SK-N-SH treated with all-trans-retinoic acid at 6 μM for 48 hours (cell line): ENCODE results near the gene ZNF512.

Source experiments
- ATAC-seq: fragments of 200-7000 bp; cut with Tn5 transposase; 3 replicates; pipeline ENCODE4 v1.9.1; 2020; ENCODE audit warnings: mild to moderate bottlenecking, moderate library complexity
- ARNTL ChIP-seq: fragments of 450-650 bp; formaldehyde crosslinking; IDR thresholded peaks from 2 replicates; pipeline ENCODE4 v1.5.0; 2020; ENCODE audit warnings: low read depth, mild to moderate bottlenecking, moderate library complexity, borderline replicate concordance
- BACH2 ChIP-seq: fragments of 250-450 bp; sonication (Bioruptor Pico); IDR thresholded peaks from 2 replicates; pipeline ENCODE4 v1.9.0; 2021; ENCODE audit warnings: mild to moderate bottlenecking, borderline replicate concordance
- CSDC2 ChIP-seq: fragments of 250-450 bp; sonication (Bioruptor Pico); IDR thresholded peaks from 2 replicates; pipeline ENCODE4 v1.5.0; 2020; ENCODE audit warnings: mild to moderate bottlenecking, moderate library complexity
- ESRRG ChIP-seq: fragments of 250-450 bp; sonication (Bioruptor Pico); IDR thresholded peaks from 2 replicates; pipeline ENCODE4 v1.6.1; 2021; ENCODE audit warnings: mild to moderate bottlenecking
- GLIS3 ChIP-seq: fragments of 250-450 bp; sonication (Bioruptor Pico); IDR thresholded peaks from 2 replicates; pipeline ENCODE4 v1.5.0; 2020; ENCODE audit warnings: mild to moderate bottlenecking, moderate library complexity
- ISL1 ChIP-seq: fragments of 250-450 bp; sonication (Bioruptor Pico); IDR thresholded peaks from 2 replicates; pipeline ENCODE4 v2.1.2; 2022; ENCODE audit warnings: mild to moderate bottlenecking, moderate library complexity
- OSR1 ChIP-seq: fragments of 250-450 bp; sonication (Bioruptor Pico); IDR thresholded peaks from 2 replicates; pipeline ENCODE4 v1.8.0; 2022; ENCODE audit warnings: moderate library complexity, mild to moderate bottlenecking, inconsistent platforms
- PPARA ChIP-seq: fragments of 250-450 bp; sonication (Bioruptor Pico); IDR thresholded peaks from 2 replicates; pipeline ENCODE4 v1.5.0; 2020; ENCODE audit warnings: mild to moderate bottlenecking, borderline replicate concordance
- RARB ChIP-seq: fragments of 250-450 bp; sonication (Bioruptor Pico); IDR thresholded peaks from 2 replicates; pipeline ENCODE4 v1.8.0; 2021; ENCODE audit warnings: mild to moderate bottlenecking, moderate library complexity
- SNAI2 ChIP-seq: fragments of 250-450 bp; sonication (Bioruptor Pico); IDR thresholded peaks from 2 replicates; pipeline ENCODE4 v1.5.0; 2020; ENCODE audit warnings: mild to moderate bottlenecking, moderate library complexity
- TCF4 ChIP-seq: fragments of 250-450 bp; sonication (Bioruptor Pico); IDR thresholded peaks from 2 replicates; pipeline ENCODE4 v1.8.0; 2021; ENCODE audit warnings: mild to moderate bottlenecking, moderate library complexity, borderline replicate concordance
- TOX ChIP-seq: fragments of 250-450 bp; sonication (Bioruptor Pico); IDR thresholded peaks from 2 replicates; pipeline ENCODE4 v1.8.0; 2021; ENCODE audit warnings: mild to moderate bottlenecking, moderate library complexity, borderline replicate concordance
- ZC3H10 ChIP-seq: fragments of 250-450 bp; sonication (Bioruptor Pico); IDR thresholded peaks from 2 replicates; pipeline ENCODE4 v1.5.1; 2021; ENCODE audit warnings: mild to moderate bottlenecking, moderate library complexity
- ZFP3 ChIP-seq: fragments of 250-450 bp; sonication (Bioruptor Pico); IDR thresholded peaks from 2 replicates; pipeline ENCODE4 v1.5.0; 2020; ENCODE audit warnings: mild to moderate bottlenecking, moderate library complexity
- ZFP30 ChIP-seq: fragments of 450-650 bp; formaldehyde crosslinking; IDR thresholded peaks from 2 replicates; pipeline ENCODE4 v1.5.0; 2022; ENCODE audit warnings: mild to moderate bottlenecking, moderate library complexity
- ZNF565 ChIP-seq: fragments of 450-650 bp; formaldehyde crosslinking; conservative IDR thresholded peaks from 2 replicates; pipeline ENCODE4 v1.5.0; 2020; ENCODE audit warnings: low read depth, mild to moderate bottlenecking, moderate library complexity
- ZNF70 ChIP-seq: fragments of 450-650 bp; formaldehyde crosslinking; IDR thresholded peaks from 2 replicates; pipeline ENCODE4 v1.5.0; 2020; ENCODE audit warnings: mild to moderate bottlenecking, moderate library complexity
- ZNF8 ChIP-seq: fragments of 450-650 bp; formaldehyde crosslinking; IDR thresholded peaks from 2 replicates; pipeline ENCODE4 v1.5.0; 2020; ENCODE audit warnings: mild to moderate bottlenecking, moderate library complexity
- TF ChIP-seq, protein P1 (sequence below): fragments of 250-450 bp; sonication (Bioruptor Pico); IDR thresholded peaks from 2 replicates; pipeline ENCODE4 v1.8.0; 2020; ENCODE audit warnings: mild to moderate bottlenecking, moderate library complexity, borderline replicate concordance
- TF ChIP-seq, protein P2 (sequence below): fragments of 250-450 bp; sonication (Bioruptor Pico); IDR thresholded peaks from 2 replicates; pipeline ENCODE4 v1.8.0; 2021; ENCODE audit warnings: low read depth, mild to moderate bottlenecking, moderate library complexity, borderline replicate concordance
- TF ChIP-seq, protein P3 (sequence below): fragments of 250-450 bp; sonication (Bioruptor Pico); IDR thresholded peaks from 2 replicates; pipeline ENCODE4 v1.5.0; 2020; ENCODE audit warnings: mild to moderate bottlenecking, moderate library complexity
- TF ChIP-seq, protein P4 (sequence below): fragments of 250-450 bp; sonication (Bioruptor Pico); IDR thresholded peaks from 2 replicates; pipeline ENCODE4 v1.5.1; 2021; ENCODE audit warnings: mild to moderate bottlenecking, moderate library complexity
- TF ChIP-seq, protein P5 (sequence below): fragments of 250-450 bp; sonication (Bioruptor Pico); IDR thresholded peaks from 2 replicates; pipeline ENCODE4 v1.5.1; 2020; ENCODE audit warnings: low read depth, mild to moderate bottlenecking, moderate library complexity

Gene ZNF512

DNA sequence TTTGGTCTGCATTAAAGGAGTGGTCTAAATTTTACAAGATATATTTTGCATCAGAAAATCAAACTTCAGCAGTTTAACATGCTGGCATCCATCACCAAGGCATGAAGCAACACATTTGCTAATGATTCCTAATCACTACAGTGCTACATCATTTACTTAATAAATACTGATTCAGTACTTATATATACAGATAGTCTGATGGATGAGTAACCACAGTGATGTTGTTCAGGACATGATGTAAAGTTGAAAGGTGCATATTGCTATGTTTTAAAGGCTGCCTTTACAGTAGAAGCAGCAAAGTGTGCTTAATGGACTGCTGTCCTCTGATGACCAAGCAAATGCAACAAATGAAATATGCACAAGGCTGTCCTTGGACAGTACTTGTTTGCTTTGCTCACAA, 69.5 kb downstream of the ZNF512 start:
- ATAC-seq: no peak
- TF ChIP-seq ZNF565 (CRISPR knock-in tag) (no peak), SNAI2 (CRISPR knock-in tag) (no peak), TCF4 (CRISPR knock-in tag) (no peak), ZFP3 (CRISPR knock-in tag) (no peak), ZNF70 (CRISPR knock-in tag) (no peak), TOX (no peak), OSR1 (CRISPR knock-in tag) (no peak), ARNTL (CRISPR knock-in tag) (no peak), ESRRG (CRISPR knock-in tag) (no peak), BACH2 (CRISPR knock-in tag) (no peak), ZNF8 (no peak), ZFP30 (no peak), RARB (CRISPR knock-in tag) (no peak), ISL1 (CRISPR knock-in tag) (no peak), GLIS3 (CRISPR knock-in tag) (no peak)
- TF ChIP-seq, protein P1, sequence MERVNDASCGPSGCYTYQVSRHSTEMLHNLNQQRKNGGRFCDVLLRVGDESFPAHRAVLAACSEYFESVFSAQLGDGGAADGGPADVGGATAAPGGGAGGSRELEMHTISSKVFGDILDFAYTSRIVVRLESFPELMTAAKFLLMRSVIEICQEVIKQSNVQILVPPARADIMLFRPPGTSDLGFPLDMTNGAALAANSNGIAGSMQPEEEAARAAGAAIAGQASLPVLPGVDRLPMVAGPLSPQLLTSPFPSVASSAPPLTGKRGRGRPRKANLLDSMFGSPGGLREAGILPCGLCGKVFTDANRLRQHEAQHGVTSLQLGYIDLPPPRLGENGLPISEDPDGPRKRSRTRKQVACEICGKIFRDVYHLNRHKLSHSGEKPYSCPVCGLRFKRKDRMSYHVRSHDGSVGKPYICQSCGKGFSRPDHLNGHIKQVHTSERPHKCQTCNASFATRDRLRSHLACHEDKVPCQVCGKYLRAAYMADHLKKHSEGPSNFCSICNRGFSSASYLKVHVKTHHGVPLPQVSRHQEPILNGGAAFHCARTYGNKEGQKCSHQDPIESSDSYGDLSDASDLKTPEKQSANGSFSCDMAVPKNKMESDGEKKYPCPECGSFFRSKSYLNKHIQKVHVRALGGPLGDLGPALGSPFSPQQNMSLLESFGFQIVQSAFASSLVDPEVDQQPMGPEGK (CRISPR knock-in tag): no peak
- TF ChIP-seq, protein P2, sequence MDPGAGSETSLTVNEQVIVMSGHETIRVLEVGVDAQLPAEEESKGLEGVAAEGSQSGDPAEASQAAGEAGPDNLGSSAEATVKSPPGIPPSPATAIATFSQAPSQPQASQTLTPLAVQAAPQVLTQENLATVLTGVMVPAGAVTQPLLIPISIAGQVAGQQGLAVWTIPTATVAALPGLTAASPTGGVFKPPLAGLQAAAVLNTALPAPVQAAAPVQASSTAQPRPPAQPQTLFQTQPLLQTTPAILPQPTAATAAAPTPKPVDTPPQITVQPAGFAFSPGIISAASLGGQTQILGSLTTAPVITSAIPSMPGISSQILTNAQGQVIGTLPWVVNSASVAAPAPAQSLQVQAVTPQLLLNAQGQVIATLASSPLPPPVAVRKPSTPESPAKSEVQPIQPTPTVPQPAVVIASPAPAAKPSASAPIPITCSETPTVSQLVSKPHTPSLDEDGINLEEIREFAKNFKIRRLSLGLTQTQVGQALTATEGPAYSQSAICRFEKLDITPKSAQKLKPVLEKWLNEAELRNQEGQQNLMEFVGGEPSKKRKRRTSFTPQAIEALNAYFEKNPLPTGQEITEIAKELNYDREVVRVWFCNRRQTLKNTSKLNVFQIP: no peak
- TF ChIP-seq, protein P3, sequence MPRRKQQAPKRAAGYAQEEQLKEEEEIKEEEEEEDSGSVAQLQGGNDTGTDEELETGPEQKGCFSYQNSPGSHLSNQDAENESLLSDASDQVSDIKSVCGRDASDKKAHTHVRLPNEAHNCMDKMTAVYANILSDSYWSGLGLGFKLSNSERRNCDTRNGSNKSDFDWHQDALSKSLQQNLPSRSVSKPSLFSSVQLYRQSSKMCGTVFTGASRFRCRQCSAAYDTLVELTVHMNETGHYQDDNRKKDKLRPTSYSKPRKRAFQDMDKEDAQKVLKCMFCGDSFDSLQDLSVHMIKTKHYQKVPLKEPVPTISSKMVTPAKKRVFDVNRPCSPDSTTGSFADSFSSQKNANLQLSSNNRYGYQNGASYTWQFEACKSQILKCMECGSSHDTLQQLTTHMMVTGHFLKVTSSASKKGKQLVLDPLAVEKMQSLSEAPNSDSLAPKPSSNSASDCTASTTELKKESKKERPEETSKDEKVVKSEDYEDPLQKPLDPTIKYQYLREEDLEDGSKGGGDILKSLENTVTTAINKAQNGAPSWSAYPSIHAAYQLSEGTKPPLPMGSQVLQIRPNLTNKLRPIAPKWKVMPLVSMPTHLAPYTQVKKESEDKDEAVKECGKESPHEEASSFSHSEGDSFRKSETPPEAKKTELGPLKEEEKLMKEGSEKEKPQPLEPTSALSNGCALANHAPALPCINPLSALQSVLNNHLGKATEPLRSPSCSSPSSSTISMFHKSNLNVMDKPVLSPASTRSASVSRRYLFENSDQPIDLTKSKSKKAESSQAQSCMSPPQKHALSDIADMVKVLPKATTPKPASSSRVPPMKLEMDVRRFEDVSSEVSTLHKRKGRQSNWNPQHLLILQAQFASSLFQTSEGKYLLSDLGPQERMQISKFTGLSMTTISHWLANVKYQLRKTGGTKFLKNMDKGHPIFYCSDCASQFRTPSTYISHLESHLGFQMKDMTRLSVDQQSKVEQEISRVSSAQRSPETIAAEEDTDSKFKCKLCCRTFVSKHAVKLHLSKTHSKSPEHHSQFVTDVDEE (CRISPR knock-in tag): no peak
- TF ChIP-seq, protein P4, sequence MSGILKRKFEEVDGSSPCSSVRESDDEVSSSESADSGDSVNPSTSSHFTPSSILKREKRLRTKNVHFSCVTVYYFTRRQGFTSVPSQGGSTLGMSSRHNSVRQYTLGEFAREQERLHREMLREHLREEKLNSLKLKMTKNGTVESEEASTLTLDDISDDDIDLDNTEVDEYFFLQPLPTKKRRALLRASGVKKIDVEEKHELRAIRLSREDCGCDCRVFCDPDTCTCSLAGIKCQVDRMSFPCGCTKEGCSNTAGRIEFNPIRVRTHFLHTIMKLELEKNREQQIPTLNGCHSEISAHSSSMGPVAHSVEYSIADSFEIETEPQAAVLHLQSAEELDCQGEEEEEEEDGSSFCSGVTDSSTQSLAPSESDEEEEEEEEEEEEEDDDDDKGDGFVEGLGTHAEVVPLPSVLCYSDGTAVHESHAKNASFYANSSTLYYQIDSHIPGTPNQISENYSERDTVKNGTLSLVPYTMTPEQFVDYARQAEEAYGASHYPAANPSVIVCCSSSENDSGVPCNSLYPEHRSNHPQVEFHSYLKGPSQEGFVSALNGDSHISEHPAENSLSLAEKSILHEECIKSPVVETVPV: no peak
- TF ChIP-seq, protein P5, sequence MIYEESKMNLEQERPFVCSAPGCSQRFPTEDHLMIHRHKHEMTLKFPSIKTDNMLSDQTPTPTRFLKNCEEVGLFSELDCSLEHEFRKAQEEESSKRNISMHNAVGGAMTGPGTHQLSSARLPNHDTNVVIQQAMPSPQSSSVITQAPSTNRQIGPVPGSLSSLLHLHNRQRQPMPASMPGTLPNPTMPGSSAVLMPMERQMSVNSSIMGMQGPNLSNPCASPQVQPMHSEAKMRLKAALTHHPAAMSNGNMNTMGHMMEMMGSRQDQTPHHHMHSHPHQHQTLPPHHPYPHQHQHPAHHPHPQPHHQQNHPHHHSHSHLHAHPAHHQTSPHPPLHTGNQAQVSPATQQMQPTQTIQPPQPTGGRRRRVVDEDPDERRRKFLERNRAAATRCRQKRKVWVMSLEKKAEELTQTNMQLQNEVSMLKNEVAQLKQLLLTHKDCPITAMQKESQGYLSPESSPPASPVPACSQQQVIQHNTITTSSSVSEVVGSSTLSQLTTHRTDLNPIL (CRISPR knock-in tag): no peak

DNA sequence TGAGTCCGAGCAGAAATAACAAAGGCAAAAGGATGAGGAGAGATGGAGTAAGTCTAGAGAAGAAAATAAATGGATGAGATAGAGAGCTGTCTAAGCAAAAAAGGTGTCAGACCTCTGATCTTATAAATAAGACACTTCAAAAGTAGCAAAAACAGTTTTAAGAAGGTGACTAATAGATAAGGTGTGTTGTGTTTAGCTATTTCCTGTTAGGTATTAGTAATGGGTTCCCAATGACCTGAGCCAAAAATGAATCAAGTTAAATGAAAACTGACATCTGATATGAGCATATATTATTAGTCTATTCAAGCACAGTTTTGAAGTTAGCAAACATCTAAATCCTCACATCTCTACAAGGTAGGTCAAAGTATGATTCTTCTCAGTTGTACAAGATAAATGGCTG, 69.9 kb downstream of the ZNF512 start:
- no peak for ATAC-seq
- no peak for TF ChIP-seq SNAI2 (CRISPR knock-in tag)
- no peak for TF ChIP-seq PPARA (CRISPR knock-in tag)
- TF ChIP-seq, protein P4: no peak
- TF ChIP-seq, protein P1 (CRISPR knock-in tag): no peak
- TF ChIP-seq RARB (CRISPR knock-in tag): no peak
- TF ChIP-seq ZC3H10: no peak
- TF ChIP-seq ISL1 (CRISPR knock-in tag): no peak
- TF ChIP-seq OSR1 (CRISPR knock-in tag): no peak
- TF ChIP-seq TCF4 (CRISPR knock-in tag): no peak
- TF ChIP-seq ARNTL (CRISPR knock-in tag): no peak
- no peak for TF ChIP-seq CSDC2 (CRISPR knock-in tag)
- no peak for TF ChIP-seq ZNF70 (CRISPR knock-in tag)
- no peak for TF ChIP-seq GLIS3 (CRISPR knock-in tag)
- TF ChIP-seq ZFP3 (CRISPR knock-in tag): no peak
- no peak for TF ChIP-seq ESRRG (CRISPR knock-in tag)
- no peak for TF ChIP-seq ZNF8
- TF ChIP-seq, protein P3 (CRISPR knock-in tag): no peak
- TF ChIP-seq, all 23 proteins: peak for 0
